Lung (tissue), 12 donors: ENCODE measurements around the gene MRM2. TPM values are rescaled to one million over a fixed set of nuclear protein-coding genes. Genes with fewer than 3 reads are reported as not detected.

Experiments used
- ATAC-seq: fragments of 200-7000 bp; cut with Tn5 transposase; one replicate; pipeline ENCODE4 v1.9.1; 2020; ENCODE audit warnings: moderate number of reproducible peaks; ENCODE audit not compliant: insufficient read depth, low FRiP score
- DNase-seq, 3 donors: peaks; one replicate each; pipeline ENCODE4 v3.0.0-alpha.2; 2013 to 2017
- H3K27ac ChIP-seq, 2 donors: one replicate each; pipeline ENCODE4 v1.5.1; 2013; ENCODE audit warnings: mild to moderate bottlenecking in 2 of 2, moderate library complexity in 2 of 2, control low read depth in 1 of 2, inconsistent platforms in 1 of 2, low read depth in 1 of 2, low read length in 1 of 2
- H3K27me3 ChIP-seq, 3 donors: one replicate each; pipeline ENCODE4 v1.5.1; 2013; ENCODE audit warnings: low read length in 2 of 3; ENCODE audit not compliant: control insufficient read depth in 3 of 3, insufficient read depth in 3 of 3
- H3K36me3 ChIP-seq, 4 donors: one replicate each; pipeline ENCODE4 v1.5.1; 2013; ENCODE audit warnings: low read length in 4 of 4, mild to moderate bottlenecking in 1 of 4, moderate library complexity in 1 of 4; ENCODE audit not compliant: control insufficient read depth in 4 of 4, insufficient read depth in 4 of 4
- H3K4me1 ChIP-seq, 5 donors: one replicate each; pipeline ENCODE4 v1.5.1; 2013; ENCODE audit warnings: low read length in 5 of 5, mild to moderate bottlenecking in 2 of 5, moderate library complexity in 1 of 5; ENCODE audit not compliant: control insufficient read depth in 5 of 5, insufficient read depth in 5 of 5
- H3K4me3 ChIP-seq: one replicate; pipeline ENCODE4 v1.5.1; 2013; ENCODE audit warnings: mild to moderate bottlenecking, control low read depth, moderate library complexity
- H3K9ac ChIP-seq, 2 donors: one replicate each; pipeline ENCODE4 v1.5.1; 2013; ENCODE audit warnings: low read length in 2 of 2, control low read depth in 1 of 2; ENCODE audit not compliant: insufficient read depth in 1 of 2
- H3K9me3 ChIP-seq, 4 donors: one replicate each; pipeline ENCODE4 v1.5.1; 2013; ENCODE audit warnings: low read length in 3 of 4, mild to moderate bottlenecking in 1 of 4, moderate library complexity in 1 of 4; ENCODE audit not compliant: control insufficient read depth in 4 of 4, insufficient read depth in 3 of 4
- CTCF ChIP-seq: IDR thresholded peaks from 2 replicates; pipeline ENCODE4 v1.5.1; 2012; ENCODE audit warnings: mild to moderate bottlenecking; ENCODE audit errors: control extremely low read depth, extremely low read depth
- WGBS, 2 donors: extraction: QIAGEN DNeasy Blood & Tissue Kit; methylation state at CpG; one replicate each; pipeline ENCODE4 v1.1.7; 2013; 5-methylcytosine and 5-hydroxymethylcytosine counted together
- polyA plus RNA-seq, 2 donors: library from polyadenylated mRNA; stranded (reverse); fragments of 200-250 nt; gene quantifications; one replicate each; pipeline ENCODE4 v1.2.1, GENCODE V29; 2013
- total RNA-seq, 2 donors: library from RNA; depleted of rRNA in 1 of 2; stranded (reverse); fragments of >200 nt in 1 of 2; gene quantifications; one replicate each; pipeline ENCODE4 v1.2.1, GENCODE V29; 2014 to 2021
- donor health status: control.
- donor health status: control.
- donor health status: Bipolar disorder and iron deficiency.
- donor health status: healthy.
- donor health status: DM: yes; HTN: yes; CAD: no.

MRM2 gene
- total and polyA plus RNA-seq, 4 donors, result 18.7 to 25.5 (median 23.1) TPM

DNA sequence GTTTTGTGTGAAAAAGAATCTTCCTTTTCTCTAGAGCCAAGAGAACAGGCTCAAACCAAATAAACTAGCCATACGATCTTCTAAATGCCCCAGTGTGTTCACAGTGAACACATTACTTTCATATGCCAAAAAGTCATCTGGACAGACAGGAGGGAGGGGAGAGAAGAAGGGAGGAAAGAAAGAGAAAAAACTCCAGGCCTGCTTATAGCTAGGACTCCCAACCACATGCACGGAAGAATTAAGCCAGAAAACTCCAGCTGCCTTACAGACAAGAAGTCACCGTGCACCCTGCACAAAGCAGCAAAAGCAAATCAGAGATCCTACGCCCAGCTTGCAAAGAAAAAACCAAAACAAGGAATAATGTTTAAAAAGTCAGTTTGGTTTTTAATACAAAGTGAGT lies 37.9 kb upstream of the MRM2 start:
- WGBS, 2 donors, result 67 to 70% methylated on average over 4 of the region's 4 CpGs
- Histone ChIP-seq H3K36me3 (peaks cover 0 to 7% (median 6%) of the 10 kb centered on the region in 4 donors), H3K4me3 (no peak overlapping the region), H3K27me3 (no peaks in the 10 kb centered on the region), H3K4me1 (peaks cover 0 to 30% (median 14%) of the 10 kb centered on the region in 5 donors), H3K9me3 (no peaks in the 10 kb centered on the region), H3K27ac (no peak overlapping the region), H3K9ac (peak overlapping the region in 1 of 2 donors; percentile 15)
- ATAC-seq (no peak), DNase-seq (peak; percentile 53 to 89 (median 85))
- no peak for TF ChIP-seq CTCF

- Histone ChIP-seq H3K4me3 (no peak overlapping the region), H3K4me1 (peaks cover 0 to 30% (median 14%) of the 10 kb centered on the region in 5 donors), H3K9me3 (no peaks in the 10 kb centered on the region), H3K27me3 (no peaks in the 10 kb centered on the region), H3K27ac (no peak overlapping the region), H3K36me3 (peaks cover 0 to 18% (median 10%) of the 10 kb centered on the region in 4 donors), H3K9ac (no peak overlapping the region)
- ATAC-seq, result no peak
- no peak for TF ChIP-seq CTCF
- DNase-seq, result no peak
- WGBS, 2 donors, result 94 to 95% methylated on average over 11 of the region's 11 CpGs
These were observed 36.0 kb upstream of the MRM2 start for GRCh38 chr7:2278026-2278425.

GRCh38 chr7:2276107-2276506 lies 34.1 kb upstream of the MRM2 start:
- WGBS, 2 donors, result 87 to 90% methylated on average over 18 of the region's 18 CpGs
- Histone ChIP-seq H3K9ac (no peak overlapping the region), H3K27ac (no peak overlapping the region), H3K9me3 (no peaks in the 10 kb centered on the region), H3K36me3 (peaks cover 0 to 26% (median 12%) of the 10 kb centered on the region in 4 donors), H3K4me1 (peaks cover 0 to 16% (median 7%) of the 10 kb centered on the region in 5 donors), H3K4me3 (no peak overlapping the region), H3K27me3 (no peaks in the 10 kb centered on the region)
- no peak for TF ChIP-seq CTCF
- DNase-seq, result no peak
- ATAC-seq, result no peak

DNA sequence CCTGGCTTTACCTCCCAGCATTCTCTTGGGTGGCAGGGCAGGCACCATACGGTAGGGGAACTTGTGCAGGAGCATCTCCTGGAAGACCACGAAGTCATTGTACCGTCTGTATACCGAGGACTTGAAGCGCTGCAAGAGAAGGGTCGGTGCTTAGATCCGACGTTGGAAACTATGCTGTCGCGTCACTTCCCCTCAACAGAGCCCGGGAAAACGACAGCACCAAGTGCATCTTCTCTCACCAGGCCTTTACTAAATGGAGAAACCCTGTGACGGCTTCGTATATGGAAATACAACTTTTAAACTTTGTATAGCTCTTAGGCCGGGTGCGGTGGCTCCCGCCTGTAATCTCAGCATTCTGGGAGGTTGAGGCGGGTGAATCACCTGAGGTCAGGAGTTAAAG lies 33.1 kb upstream of the MRM2 start:
- no peak for TF ChIP-seq CTCF
- peaks cover 0 to 32% (median 12%) of the 10 kb centered on the region in 4 donors for H3K36me3 ChIP-seq
- DNase-seq (no peak), ATAC-seq (no peak)
- 92 to 93% methylated on average over 18 of the region's 18 CpGs for WGBS, 2 donors
- H3K9me3 ChIP-seq, result no peaks in the 10 kb centered on the region
- no peak overlapping the region for H3K4me3 ChIP-seq
- no peaks in the 10 kb centered on the region for H3K27me3 ChIP-seq
- H3K27ac ChIP-seq, result no peak overlapping the region
- H3K9ac ChIP-seq, result no peak overlapping the region
- peaks cover 0 to 10% (median 7%) of the 10 kb centered on the region in 5 donors for H3K4me1 ChIP-seq
